Measurements from ENCODE around the gene CAV1.

GRCh38 chr7:116575853-116576252 is 51.0 kb downstream of the CAV1 start:
- TF ChIP-seq CTCF (conservative IDR thresholded peaks at IDR 0.05; ENCODE audit: low read length) (no peak), EZH2phosphoT487 (IDR thresholded peaks at IDR 0.05; ENCODE audit: borderline replicate concordance) (no peak)
